ENCODE measurements around the gene TOX3. TPM values are rescaled to one million over a fixed set of nuclear protein-coding genes. Genes with fewer than 3 reads are reported as not detected.

The TOX3 gene
- total RNA-seq, 1 experiment from 2014 or later = 16.6 TPM

GRCh38 chr16:52501746-52502145, 45.2 kb downstream of the TOX3 start:
- H3K9me3 ChIP-seq (ENCODE audit: low read depth, low read length, poor library complexity, severe bottlenecking) = no peaks in the 10 kb centered on the region
- no TSS peak for BruUV-seq (replicated peaks)
- no peak overlapping the region for H3K4me3 ChIP-seq (ENCODE audit: low read depth, low read length, poor library complexity, severe bottlenecking)
- POLR2A ChIA-PET (ENCODE audit: low non-redundant PET) = no interaction called here
- DNase-seq (ENCODE audit: low spot score) = no peak
- H3K36me3 ChIP-seq (ENCODE audit: insufficient read depth, low read length, poor library complexity, severe bottlenecking) = no peaks in the 10 kb centered on the region
- H3K27ac ChIP-seq (ENCODE audit: low read depth, low read length, poor library complexity, severe bottlenecking) = no peak overlapping the region
- intact Hi-C loops (cut with micrococcal nuclease; ENCODE audit: unreplicated experiment) = no loop called here
- H3K27me3 ChIP-seq (replicated peaks; ENCODE audit: insufficient read depth, low read depth, low read length, poor library complexity) = no peaks in the 10 kb centered on the region
- CTCF ChIA-PET = interaction anchor here (0.7 kb wide), 1 partner anchor 47 kb away, joined by 4 read pairs; no protein-coding TSS in a partner anchor
- TF ChIP-seq CTCF (conservative IDR thresholded peaks at IDR 0.05; ENCODE audit: low read depth, low read length) = no peak
- no peak for TF ChIP-seq EZH2 (IDR thresholded peaks at IDR 0.05; ENCODE audit: borderline replicate concordance, low read depth, low read length, poor library complexity, severe bottlenecking)
- H3K4me1 ChIP-seq (ENCODE audit: insufficient read depth, low read length, poor library complexity, severe bottlenecking) = peaks cover 33% of the 10 kb centered on the region

- no peak for DNase-seq (ENCODE audit: low spot score)
- Histone ChIP-seq H3K4me3 (ENCODE audit: low read depth, low read length, poor library complexity, severe bottlenecking) (no peak overlapping the region), H3K27me3 (replicated peaks; ENCODE audit: insufficient read depth, low read depth, low read length, poor library complexity) (no peaks in the 10 kb centered on the region), H3K9me3 (ENCODE audit: low read depth, low read length, poor library complexity, severe bottlenecking) (no peaks in the 10 kb centered on the region), H3K4me1 (ENCODE audit: insufficient read depth, low read length, poor library complexity, severe bottlenecking) (peaks cover 41% of the 10 kb centered on the region), H3K27ac (ENCODE audit: low read depth, low read length, poor library complexity, severe bottlenecking) (no peak overlapping the region), H3K36me3 (ENCODE audit: insufficient read depth, low read length, poor library complexity, severe bottlenecking) (no peaks in the 10 kb centered on the region)
- TF ChIP-seq CTCF (conservative IDR thresholded peaks at IDR 0.05; ENCODE audit: low read depth, low read length) (no peak), EZH2 (IDR thresholded peaks at IDR 0.05; ENCODE audit: borderline replicate concordance, low read depth, low read length, poor library complexity, severe bottlenecking) (no peak)
- ChIA-PET POLR2A (ENCODE audit: low non-redundant PET) (no interaction called here), CTCF (no interaction called here)
- no TSS peak for BruUV-seq (replicated peaks)
- intact Hi-C loops (cut with micrococcal nuclease; ENCODE audit: unreplicated experiment) = no loop called here
Observed at GRCh38 chr16:52500963-52501362, 46.0 kb downstream of the TOX3 start.

GRCh38 chr16:52499060-52499440, 47.9 kb downstream of the TOX3 start:
- POLR2A ChIA-PET (ENCODE audit: low non-redundant PET) = no interaction called here
- H3K4me3 ChIP-seq (ENCODE audit: low read depth, low read length, poor library complexity, severe bottlenecking) = peak overlapping the region; percentile 17
- no peak for TF ChIP-seq CTCF (conservative IDR thresholded peaks at IDR 0.05; ENCODE audit: low read depth, low read length)
- no peak for TF ChIP-seq EZH2 (IDR thresholded peaks at IDR 0.05; ENCODE audit: borderline replicate concordance, low read depth, low read length, poor library complexity, severe bottlenecking)
- no peaks in the 10 kb centered on the region for H3K36me3 ChIP-seq (ENCODE audit: insufficient read depth, low read length, poor library complexity, severe bottlenecking)
- CTCF ChIA-PET = no interaction called here
- DNase-seq (ENCODE audit: low spot score) = no peak
- H3K4me1 ChIP-seq (ENCODE audit: insufficient read depth, low read length, poor library complexity, severe bottlenecking) = peaks cover 60% of the 10 kb centered on the region
- no peaks in the 10 kb centered on the region for H3K27me3 ChIP-seq (replicated peaks; ENCODE audit: insufficient read depth, low read depth, low read length, poor library complexity)
- BruUV-seq (replicated peaks) = no TSS peak
- peak overlapping the region; percentile 78 for H3K27ac ChIP-seq (ENCODE audit: low read depth, low read length, poor library complexity, severe bottlenecking)
- intact Hi-C loops (cut with micrococcal nuclease; ENCODE audit: unreplicated experiment) = loop anchor here (2.0 kb wide), 1 partner anchor 48 kb away; no protein-coding TSS in a partner anchor
- no peaks in the 10 kb centered on the region for H3K9me3 ChIP-seq (ENCODE audit: low read depth, low read length, poor library complexity, severe bottlenecking)
